Endothelial cell of umbilical vein (primary cell): Measurements from ENCODE around the gene EEF1AKMT4. TPM values are rescaled to one million over a fixed set of nuclear protein-coding genes. Genes with fewer than 3 reads are reported as not detected.

Source experiments
- BruUV-seq: library from RNA; stranded (reverse); fragments of 400-500 nt; replicated peaks from 2 replicates; lab custom pipeline; 2021; lab: Mats Ljungman, UMichigan
- CTCF ChIA-PET: fragments of 300-600, 350-600 bp; sonication (Branson Sonifier 250); formaldehyde crosslinking; loops from one replicate; lab custom pipeline; 2021; ENCODE audit warnings: antibody characterized with exemption, inconsistent platforms; lab: Charles Lee
- POLR2A ChIA-PET: fragments of 300-600, 350-600 bp; sonication (Branson Sonifier 250); formaldehyde crosslinking; loops from one replicate; lab custom pipeline; 2021; ENCODE audit warnings: antibody characterized with exemption, inconsistent platforms; lab: Charles Lee
- DNase-seq: peaks from one replicate; pipeline ENCODE4 v3.0.0-alpha.2; 2011; ENCODE audit warnings: low read depth, low spot score
- FAIRE-seq: peaks from 2 replicates; lab custom pipeline; 2011; peaks lifted over from hg19 to GRCh38; lab: Jason Lieb, UNC
- H2AFZ ChIP-seq: 2 replicates; pipeline ENCODE4 v1.6.0; 2012; ENCODE audit warnings: low read depth, low read length, control low read depth, inconsistent platforms
- H3K27ac ChIP-seq: 2 replicates; pipeline ENCODE4 v1.5.1; 2011; ENCODE audit warnings: low read depth, mild to moderate bottlenecking, control low read depth, low read length, moderate library complexity; ENCODE audit not compliant: insufficient read depth
- H3K27me3 ChIP-seq, 2 experiments: 2 replicates each; pipeline versions ENCODE4 v1.6.0 to v1.6.1; 2011; ENCODE audit warnings: low read length in 2 of 2, mixed read lengths in 1 of 2; ENCODE audit not compliant: control insufficient read depth in 2 of 2, insufficient read depth in 2 of 2
- H3K36me3 ChIP-seq, 2 experiments: 2 replicates in 1 of 2; 3 replicates in 1 of 2; pipeline ENCODE4 v1.5.1; 2011; ENCODE audit warnings: low read length in 2 of 2, mild to moderate bottlenecking in 1 of 2, moderate library complexity in 1 of 2; ENCODE audit not compliant: control insufficient read depth in 2 of 2, insufficient read depth in 2 of 2; ENCODE audit errors: extremely low read depth in 1 of 2
- H3K4me1 ChIP-seq: 3 replicates; pipeline ENCODE4 v1.5.1; 2011; ENCODE audit warnings: mild to moderate bottlenecking, low read length; ENCODE audit not compliant: control insufficient read depth, insufficient read depth; ENCODE audit errors: extremely low read depth
- H3K4me2 ChIP-seq: 2 replicates; pipeline ENCODE4 v1.6.1; 2011; ENCODE audit warnings: low read length, control low read depth, mixed read lengths; ENCODE audit not compliant: insufficient read depth
- H3K4me3 ChIP-seq, 3 experiments: fragments of 200-600 bp in 1 of 3; sonication (generic), shearing (Covaris generic) in 1 of 3; replicated peaks in 1 of 3; 2 replicates each; pipeline ENCODE4 v1.5.1; 2011 to 2016; ENCODE audit warnings: control low read depth in 3 of 3, low read length in 3 of 3, mild to moderate bottlenecking in 2 of 3, inconsistent platforms in 1 of 3, low read depth in 1 of 3, moderate library complexity in 1 of 3; ENCODE audit not compliant: insufficient read depth in 1 of 3
- H3K79me2 ChIP-seq: 2 replicates; pipeline ENCODE4 v1.6.0; 2012; ENCODE audit warnings: low read length, inconsistent platforms; ENCODE audit not compliant: control insufficient read depth, insufficient read depth
- H3K9ac ChIP-seq: replicated peaks from 2 replicates; pipeline ENCODE3; 2011; ENCODE audit warnings: low read length, control low read depth; ENCODE audit not compliant: insufficient read depth; ENCODE audit errors: extremely low read depth
- H3K9me1 ChIP-seq: replicated peaks from 3 replicates; pipeline ENCODE4 v1.6.0; 2011; ENCODE audit warnings: mild to moderate bottlenecking, low read length; ENCODE audit not compliant: control insufficient read depth, insufficient read depth; ENCODE audit errors: extremely low read depth
- H3K9me3 ChIP-seq: replicated peaks from 2 replicates; pipeline ENCODE4 v1.5.1; 2012; ENCODE audit warnings: low read length, inconsistent platforms; ENCODE audit not compliant: control insufficient read depth, insufficient read depth
- H4K20me1 ChIP-seq: replicated peaks from 2 replicates; pipeline ENCODE3; 2011; ENCODE audit warnings: mild to moderate bottlenecking, low read length; ENCODE audit not compliant: control insufficient read depth, insufficient read depth; ENCODE audit errors: extremely low read depth
- EZH2 ChIP-seq: IDR thresholded peaks from 2 replicates; pipeline ENCODE4 v1.6.1; 2012; ENCODE audit warnings: borderline replicate concordance, low read depth, mild to moderate bottlenecking, moderate library complexity, low read length, inconsistent platforms; ENCODE audit not compliant: severe bottlenecking
- FOS ChIP-seq: IDR thresholded peaks from 2 replicates; pipeline ENCODE4 v1.6.1; 2011; ENCODE audit warnings: mild to moderate bottlenecking, low read length, moderate library complexity, borderline replicate concordance; ENCODE audit not compliant: insufficient read depth
- GATA2 ChIP-seq: IDR thresholded peaks from 2 replicates; pipeline ENCODE4 v1.7.0; 2011; ENCODE audit warnings: low read depth, mild to moderate bottlenecking, moderate library complexity, mixed read lengths, low read length; ENCODE audit not compliant: insufficient read length, insufficient read depth
- JUN ChIP-seq: IDR thresholded peaks from 2 replicates; pipeline ENCODE4 v1.6.1; 2011; ENCODE audit warnings: borderline replicate concordance, low read depth; ENCODE audit not compliant: insufficient read length, insufficient read depth
- MYC ChIP-seq: IDR thresholded peaks from one replicate; pipeline ENCODE4 v1.6.1; 2011; ENCODE audit warnings: mild to moderate bottlenecking, low read depth, low read length
- POLR2A ChIP-seq: IDR thresholded peaks from 2 replicates; pipeline ENCODE4 v1.6.1; 2012; ENCODE audit warnings: low read depth, mild to moderate bottlenecking, control low read depth, low read length
- POLR2AphosphoS5 ChIP-seq: IDR thresholded peaks from 2 replicates; pipeline ENCODE4 v1.6.1; 2012; ENCODE audit warnings: low read depth, mild to moderate bottlenecking, control low read depth, low read length, moderate library complexity; ENCODE audit not compliant: insufficient read depth
- dilution Hi-C: fragments of 300-500 bp; cut with MboI; formaldehyde crosslinking; loops from one replicate; pipeline ENCODE4 v1.15.0; 2019; ENCODE audit warnings: low sequenced_read_pairs; ENCODE audit not compliant: extremely low pct_ligation_motif_present
- intact Hi-C: fragments of 100-400 bp; cut with micrococcal nuclease; formaldehyde crosslinking; loops from one replicate; pipeline ENCODE4 v1.10.0; 2022
- polyA plus RNA-seq, 4 experiments: library from polyadenylated mRNA; depleted of rRNA in 3 of 4; stranded (reverse) in 3 of 4; unstranded in 1 of 4; fragments of >200 nt; gene quantifications; 2 replicates each; pipeline versions ENCODE4 v1.2.1 to v1.2.3, GENCODE V29; 2011 to 2012; ENCODE audit warnings: missing spikeins in 1 of 4
- total RNA-seq: library from RNA; stranded (reverse); gene quantifications from 2 replicates; pipeline ENCODE4 v1.2.3, GENCODE V29; 2021
- TF ChIP-seq, protein P1 (sequence below): IDR thresholded peaks from 2 replicates; pipeline ENCODE4 v1.6.1; 2011; ENCODE audit not compliant: insufficient read depth, insufficient read length
- TF ChIP-seq, protein P2 (sequence below), 2 donors: IDR thresholded peaks; 1 replicate in 1 of 2; 2 replicates in 1 of 2; pipeline ENCODE4 v1.5.1; 2011; ENCODE audit warnings: low read length in 2 of 2, mild to moderate bottlenecking in 2 of 2, moderate library complexity in 2 of 2, control low read depth in 1 of 2, inconsistent platforms in 1 of 2, low read depth in 1 of 2; ENCODE audit not compliant: insufficient read depth in 1 of 2; ENCODE audit errors: extremely low read depth in 1 of 2

The EEF1AKMT4 gene
- total and polyA plus RNA-seq, 2 donors (not counting 3 experiments of a cell fraction or from before 2014, with no cell fraction given), result 3.4 to 8.0 TPM

GRCh38 chr3:184260724-184261269, 11.3 kb downstream of the EEF1AKMT4 start:
- Histone ChIP-seq H3K9me3 (no peaks in the 10 kb centered on the region), H3K27ac (no peak overlapping the region), H2AFZ (no peak overlapping the region), H3K9me1 (no peaks in the 10 kb centered on the region), H3K79me2 (no peaks in the 10 kb centered on the region), H3K27me3 (peaks cover 26 to 36% of the 10 kb centered on the region in 2 experiments), H4K20me1 (no peaks in the 10 kb centered on the region), H3K4me1 (peaks cover 13% of the 10 kb centered on the region), H3K4me2 (peak overlapping the region; percentile 32), H3K9ac (no peak overlapping the region), H3K4me3 (peak overlapping the region in 1 of 3 experiments; percentile 18), H3K36me3 (no peaks in the 10 kb centered on the region)
- POLR2A ChIA-PET, result no interaction called here
- peak; percentile 99 for TF ChIP-seq EZH2
- TF ChIP-seq FOS, result no peak
- no peak for TF ChIP-seq JUN
- intact Hi-C loops (loop anchor here (1.0 kb wide), 1 partner anchor 20 kb away; no protein-coding TSS in a partner anchor), dilution Hi-C loops (no loop called here)
- CTCF ChIA-PET, result interaction anchor here (1.3 to 3.4 kb wide), 6 partner anchors 9 to 125 kb away, joined by 3 to 16 read pairs (median 6); partner anchors contain the start of genes EEF1AKMT4 and EIF2B5
- DNase-seq, result no peak
- no TSS peak for BruUV-seq
- FAIRE-seq, result no peak

GRCh38 chr3:184261270-184261853, 11.9 kb downstream of the EEF1AKMT4 start, which contains the start of gene CAMK2N2:
TSS of gene CAMK2N2 (minus strand) at chr3:184261553. CDS start at chr3:184261285, 268 bp downstream.
- DNase-seq (no peak), FAIRE-seq (peak; percentile 28)
- no peaks in the 10 kb centered on the region for H3K9me3 ChIP-seq
- ChIA-PET POLR2A (no interaction called here), CTCF (interaction anchor here (1.3 to 3.4 kb wide), 4 partner anchors 10 to 34 kb away, joined by 4 to 16 read pairs (median 10); partner anchors contain the start of gene EEF1AKMT4)
- H3K27ac ChIP-seq, result no peak within 1 kb of the TSS
- H3K4me1 ChIP-seq, result peaks cover 13% of the 10 kb centered on the region
- no peaks in the 10 kb centered on the region for H3K36me3 ChIP-seq
- H3K4me3 ChIP-seq, result peak within 1 kb of the TSS in 2 of 3 experiments; percentile 24 to 28
- H3K79me2 ChIP-seq, result no peaks in the 10 kb centered on the region
- dilution Hi-C loops (no loop called here), intact Hi-C loops (no loop called here)
- H3K4me2 ChIP-seq, result peak within 1 kb of the TSS; percentile 58
- H4K20me1 ChIP-seq, result no peaks in the 10 kb centered on the region
- no peaks in the 10 kb centered on the region for H3K9me1 ChIP-seq
- TF ChIP-seq POLR2A (no peak), EZH2 (no peak), POLR2AphosphoS5 (no peak), MYC (no peak), FOS (no peak), GATA2 (no peak), JUN (no peak)
- TF ChIP-seq, protein P1, sequence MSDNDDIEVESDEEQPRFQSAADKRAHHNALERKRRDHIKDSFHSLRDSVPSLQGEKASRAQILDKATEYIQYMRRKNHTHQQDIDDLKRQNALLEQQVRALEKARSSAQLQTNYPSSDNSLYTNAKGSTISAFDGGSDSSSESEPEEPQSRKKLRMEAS, result no peak
- TF ChIP-seq, protein P2, sequence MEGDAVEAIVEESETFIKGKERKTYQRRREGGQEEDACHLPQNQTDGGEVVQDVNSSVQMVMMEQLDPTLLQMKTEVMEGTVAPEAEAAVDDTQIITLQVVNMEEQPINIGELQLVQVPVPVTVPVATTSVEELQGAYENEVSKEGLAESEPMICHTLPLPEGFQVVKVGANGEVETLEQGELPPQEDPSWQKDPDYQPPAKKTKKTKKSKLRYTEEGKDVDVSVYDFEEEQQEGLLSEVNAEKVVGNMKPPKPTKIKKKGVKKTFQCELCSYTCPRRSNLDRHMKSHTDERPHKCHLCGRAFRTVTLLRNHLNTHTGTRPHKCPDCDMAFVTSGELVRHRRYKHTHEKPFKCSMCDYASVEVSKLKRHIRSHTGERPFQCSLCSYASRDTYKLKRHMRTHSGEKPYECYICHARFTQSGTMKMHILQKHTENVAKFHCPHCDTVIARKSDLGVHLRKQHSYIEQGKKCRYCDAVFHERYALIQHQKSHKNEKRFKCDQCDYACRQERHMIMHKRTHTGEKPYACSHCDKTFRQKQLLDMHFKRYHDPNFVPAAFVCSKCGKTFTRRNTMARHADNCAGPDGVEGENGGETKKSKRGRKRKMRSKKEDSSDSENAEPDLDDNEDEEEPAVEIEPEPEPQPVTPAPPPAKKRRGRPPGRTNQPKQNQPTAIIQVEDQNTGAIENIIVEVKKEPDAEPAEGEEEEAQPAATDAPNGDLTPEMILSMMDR (IDR thresholded peaks at IDR 0.05; ENCODE audit: extremely low read depth in 1 of 2, insufficient read depth in 1 of 2, low read depth in 1 of 2, low read length in 2 of 2), result no peak
- H3K9ac ChIP-seq, result no peak within 1 kb of the TSS
- peaks cover 26 to 36% of the 10 kb centered on the region in 2 experiments for H3K27me3 ChIP-seq
- no TSS peak for BruUV-seq
- H2AFZ ChIP-seq, result peak within 1 kb of the TSS; percentile 9
